Measurements from ENCODE around the gene TEKT2.

Gene TEKT2

DNA sequence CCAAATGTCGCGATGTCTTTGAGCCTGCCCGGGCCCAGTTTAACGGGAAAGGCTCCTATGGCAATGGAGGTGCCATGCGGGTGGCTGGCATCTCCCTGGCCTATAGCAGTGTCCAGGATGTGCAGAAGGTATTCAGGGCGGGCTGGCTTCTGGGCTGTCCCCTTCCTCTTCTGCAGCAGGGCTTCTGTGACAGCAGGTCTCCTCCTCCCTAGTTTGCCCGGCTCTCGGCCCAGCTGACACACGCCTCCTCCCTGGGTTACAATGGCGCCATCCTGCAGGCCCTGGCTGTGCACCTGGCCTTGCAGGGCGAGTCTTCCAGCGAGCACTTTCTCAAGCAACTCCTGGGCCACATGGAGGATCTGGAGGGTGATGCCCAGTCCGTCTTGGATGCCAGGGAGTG is 7.8 kb downstream of the TEKT2 start:
- Histone ChIP-seq H3K4me3 (ENCODE audit: insufficient read depth, low read length, poor library complexity, severe bottlenecking) (no peak overlapping the region), H3K9me2 (replicated peaks; ENCODE audit: insufficient read depth, low read length) (no peaks in the 10 kb centered on the region), H3K9ac (ENCODE audit: low read length) (no peak overlapping the region), H3K36me3 (ENCODE audit: low read length) (no peaks in the 10 kb centered on the region), H2AFZ (ENCODE audit: low read depth, low read length, severe bottlenecking) (no peak overlapping the region), H3K79me2 (ENCODE audit: insufficient read depth, low read length) (peaks cover 14% of the 10 kb centered on the region), H4K20me1 (ENCODE audit: low read depth, low read length) (no peaks in the 10 kb centered on the region), H3F3A (ENCODE audit: insufficient read depth) (no peaks in the 10 kb centered on the region), H3K9me3 (ENCODE audit: insufficient read depth, low read length) (no peaks in the 10 kb centered on the region), H3K27me3 (ENCODE audit: low read length) (no peaks in the 10 kb centered on the region), H3K4me2 (ENCODE audit: low read depth, low read length, poor library complexity, severe bottlenecking) (no peak overlapping the region), H3K27ac (ENCODE audit: low read depth, low read length) (no peak overlapping the region)
- TF ChIP-seq, protein P1, sequence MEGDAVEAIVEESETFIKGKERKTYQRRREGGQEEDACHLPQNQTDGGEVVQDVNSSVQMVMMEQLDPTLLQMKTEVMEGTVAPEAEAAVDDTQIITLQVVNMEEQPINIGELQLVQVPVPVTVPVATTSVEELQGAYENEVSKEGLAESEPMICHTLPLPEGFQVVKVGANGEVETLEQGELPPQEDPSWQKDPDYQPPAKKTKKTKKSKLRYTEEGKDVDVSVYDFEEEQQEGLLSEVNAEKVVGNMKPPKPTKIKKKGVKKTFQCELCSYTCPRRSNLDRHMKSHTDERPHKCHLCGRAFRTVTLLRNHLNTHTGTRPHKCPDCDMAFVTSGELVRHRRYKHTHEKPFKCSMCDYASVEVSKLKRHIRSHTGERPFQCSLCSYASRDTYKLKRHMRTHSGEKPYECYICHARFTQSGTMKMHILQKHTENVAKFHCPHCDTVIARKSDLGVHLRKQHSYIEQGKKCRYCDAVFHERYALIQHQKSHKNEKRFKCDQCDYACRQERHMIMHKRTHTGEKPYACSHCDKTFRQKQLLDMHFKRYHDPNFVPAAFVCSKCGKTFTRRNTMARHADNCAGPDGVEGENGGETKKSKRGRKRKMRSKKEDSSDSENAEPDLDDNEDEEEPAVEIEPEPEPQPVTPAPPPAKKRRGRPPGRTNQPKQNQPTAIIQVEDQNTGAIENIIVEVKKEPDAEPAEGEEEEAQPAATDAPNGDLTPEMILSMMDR (IDR thresholded peaks at IDR 0.05; ENCODE audit: insufficient read depth, low read length, poor library complexity, severe bottlenecking): no peak
- TF ChIP-seq EZH2phosphoT487 (conservative IDR thresholded peaks at IDR 0.05; ENCODE audit: low read length): no peak

DNA sequence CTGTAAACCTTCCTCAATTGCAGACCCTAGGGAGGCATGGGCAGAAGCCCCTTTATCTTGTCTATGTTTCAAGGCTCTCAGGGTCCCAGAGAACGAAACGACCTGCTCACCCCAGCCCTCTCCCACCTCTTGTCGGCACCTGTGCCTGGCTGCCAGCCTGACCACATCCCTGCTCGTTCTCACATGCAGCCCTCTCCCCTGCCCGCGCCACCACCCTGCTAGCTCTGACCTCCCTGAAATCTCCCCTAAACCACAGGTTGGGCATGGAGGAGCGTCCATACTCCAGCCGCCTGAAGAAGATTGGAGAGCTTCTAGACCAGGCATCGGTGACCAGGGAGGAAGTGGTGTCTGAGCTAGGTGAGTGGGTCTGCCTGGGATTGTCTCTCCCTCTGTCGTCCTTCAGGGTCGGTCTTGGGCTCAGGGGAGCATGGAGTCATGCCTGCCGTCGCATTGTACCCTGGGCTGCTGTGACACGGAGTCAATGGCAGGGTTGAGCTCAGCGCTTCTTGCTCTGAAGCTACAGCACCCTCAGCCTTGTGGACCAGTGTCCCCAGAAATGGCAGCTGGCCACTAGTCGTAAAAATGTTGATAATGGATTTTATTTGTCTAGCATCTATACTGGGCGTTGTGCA is 8.4 kb downstream of the TEKT2 start:
- H3K36me3 ChIP-seq (ENCODE audit: low read length): no peaks in the 10 kb centered on the region
- no peaks in the 10 kb centered on the region for H3K9me2 ChIP-seq (replicated peaks; ENCODE audit: insufficient read depth, low read length)
- no peaks in the 10 kb centered on the region for H3K27me3 ChIP-seq (ENCODE audit: low read length)
- H3K27ac ChIP-seq (ENCODE audit: low read depth, low read length): no peak overlapping the region
- no peak overlapping the region for H3K4me3 ChIP-seq (ENCODE audit: insufficient read depth, low read length, poor library complexity, severe bottlenecking)
- no peak overlapping the region for H3K9ac ChIP-seq (ENCODE audit: low read length)
- no peak overlapping the region for H3K4me2 ChIP-seq (ENCODE audit: low read depth, low read length, poor library complexity, severe bottlenecking)
- no peaks in the 10 kb centered on the region for H3F3A ChIP-seq (ENCODE audit: insufficient read depth)
- H3K9me3 ChIP-seq (ENCODE audit: insufficient read depth, low read length): no peaks in the 10 kb centered on the region
- TF ChIP-seq EZH2phosphoT487 (conservative IDR thresholded peaks at IDR 0.05; ENCODE audit: low read length): no peak
- TF ChIP-seq, protein P1 (IDR thresholded peaks at IDR 0.05; ENCODE audit: insufficient read depth, low read length, poor library complexity, severe bottlenecking): no peak
- H2AFZ ChIP-seq (ENCODE audit: low read depth, low read length, severe bottlenecking): no peak overlapping the region
- peaks cover 14% of the 10 kb centered on the region for H3K79me2 ChIP-seq (ENCODE audit: insufficient read depth, low read length)
- H4K20me1 ChIP-seq (ENCODE audit: low read depth, low read length): no peaks in the 10 kb centered on the region

DNA sequence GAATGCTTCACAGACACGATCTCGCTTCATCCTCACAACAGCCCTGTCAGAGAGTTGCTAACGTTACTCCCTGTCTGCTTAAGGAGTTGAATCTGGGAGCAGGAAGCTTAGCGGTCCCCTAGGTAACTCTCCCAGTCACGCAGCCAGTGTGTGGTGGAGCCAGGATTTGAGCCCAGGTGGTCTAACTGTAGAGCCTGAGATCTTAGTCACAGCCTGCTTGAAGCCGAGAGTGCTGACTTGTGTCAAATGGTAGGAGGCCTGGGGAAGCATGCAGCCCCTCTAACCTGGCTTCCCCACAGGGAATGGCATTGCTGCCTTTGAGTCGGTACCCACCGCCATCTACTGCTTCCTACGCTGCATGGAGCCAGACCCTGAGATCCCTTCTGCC is 8.9 kb downstream of the TEKT2 start:
- Histone ChIP-seq H3K9me2 (replicated peaks; ENCODE audit: insufficient read depth, low read length) (no peaks in the 10 kb centered on the region), H3K9me3 (ENCODE audit: insufficient read depth, low read length) (no peaks in the 10 kb centered on the region), H3K79me2 (ENCODE audit: insufficient read depth, low read length) (peaks cover 14% of the 10 kb centered on the region), H4K20me1 (ENCODE audit: low read depth, low read length) (no peaks in the 10 kb centered on the region), H2AFZ (ENCODE audit: low read depth, low read length, severe bottlenecking) (no peak overlapping the region), H3K27me3 (ENCODE audit: low read length) (no peaks in the 10 kb centered on the region), H3K27ac (ENCODE audit: low read depth, low read length) (no peak overlapping the region), H3F3A (ENCODE audit: insufficient read depth) (no peaks in the 10 kb centered on the region), H3K4me3 (ENCODE audit: insufficient read depth, low read length, poor library complexity, severe bottlenecking) (no peak overlapping the region), H3K36me3 (ENCODE audit: low read length) (no peaks in the 10 kb centered on the region), H3K9ac (ENCODE audit: low read length) (no peak overlapping the region), H3K4me2 (ENCODE audit: low read depth, low read length, poor library complexity, severe bottlenecking) (no peak overlapping the region)
- no peak for TF ChIP-seq EZH2phosphoT487 (conservative IDR thresholded peaks at IDR 0.05; ENCODE audit: low read length)
- TF ChIP-seq, protein P1 (IDR thresholded peaks at IDR 0.05; ENCODE audit: insufficient read depth, low read length, poor library complexity, severe bottlenecking): no peak

Measured in SU-DHL-6 (cell line).